H1 (cell line): Measurements from ENCODE around the gene LDLRAD4. TPM values are rescaled to one million over a fixed set of nuclear protein-coding genes. Genes with fewer than 3 reads are reported as not detected.

Experiments used
- CTCF ChIA-PET: fragments of 300-600 bp; sonication (Branson Sonifier 250); formaldehyde crosslinking; loops from one replicate; lab custom pipeline; 2021; ENCODE audit not compliant: partially characterized antibody; lab: Charles Lee
- POLR2A ChIA-PET: fragments of 300-600 bp; sonication (Branson Sonifier 250); formaldehyde crosslinking; loops from one replicate; lab custom pipeline; 2021; ENCODE audit warnings: inconsistent platforms; ENCODE audit not compliant: partially characterized antibody; lab: Charles Lee
- DNase-seq, 2 experiments: peaks; one replicate each; pipeline versions ENCODE4 v3.0.0 to v3.0.0-alpha.2; 2010 to 2022; ENCODE audit warnings: low spot score in 2 of 2, low read depth in 1 of 2, mixed read lengths in 1 of 2
- FAIRE-seq: peaks from 2 replicates; lab custom pipeline; 2011; peaks lifted over from hg19 to GRCh38; lab: Jason Lieb, UNC
- H2AFZ ChIP-seq: 2 replicates; pipeline ENCODE4 v1.8.1; 2012; ENCODE audit warnings: low read length, inconsistent platforms
- H2AK5ac ChIP-seq: 2 replicates; pipeline ENCODE4 v1.6.1; 2013; ENCODE audit warnings: low read depth, low read length
- H2BK120ac ChIP-seq: replicated peaks from 2 replicates; pipeline ENCODE3; 2013; ENCODE audit warnings: low read depth, low read length, inconsistent platforms
- H2BK12ac ChIP-seq: 2 replicates; pipeline ENCODE4 v1.6.1; 2013; ENCODE audit warnings: low read depth, low read length
- H2BK15ac ChIP-seq: 2 replicates; pipeline ENCODE4 v1.6.1; 2013; ENCODE audit warnings: low read length
- H2BK20ac ChIP-seq: 2 replicates; pipeline ENCODE4 v1.6.1; 2013; ENCODE audit warnings: low read length
- H2BK5ac ChIP-seq: 2 replicates; pipeline ENCODE4 v1.6.1; 2013; ENCODE audit warnings: low read depth, low read length
- H3K14ac ChIP-seq: 2 replicates; pipeline ENCODE4 v1.6.1; 2013; ENCODE audit warnings: inconsistent platforms; ENCODE audit not compliant: insufficient read length
- H3K18ac ChIP-seq: 2 replicates; pipeline ENCODE4 v1.6.1; 2013; ENCODE audit warnings: low read length; ENCODE audit errors: extremely low read depth
- H3K23ac ChIP-seq: 2 replicates; pipeline ENCODE4 v1.6.1; 2013; ENCODE audit warnings: inconsistent platforms; ENCODE audit not compliant: insufficient read length
- H3K23me2 ChIP-seq: 2 replicates; pipeline ENCODE4 v1.6.1; 2013; ENCODE audit warnings: low read depth, low read length
- H3K27ac ChIP-seq: 2 replicates; pipeline ENCODE4 v1.6.1; 2011; ENCODE audit warnings: low read depth, low read length, inconsistent platforms
- H3K27me3 ChIP-seq, 4 experiments: replicated peaks in 1 of 4; 1 replicate in 1 of 4; 2 replicates in 3 of 4; pipeline versions ENCODE4 v1.6.1 to v1.8.1; 2011 to 2013; ENCODE audit warnings: low read length in 3 of 4, mild to moderate bottlenecking in 3 of 4, inconsistent platforms in 2 of 4, mixed read lengths in 2 of 4, moderate library complexity in 1 of 4; ENCODE audit not compliant: control insufficient read depth in 3 of 4, insufficient read depth in 3 of 4; ENCODE audit errors: extremely low read depth in 1 of 4
- H3K36me3 ChIP-seq, 4 experiments: 2 replicates each; pipeline versions ENCODE4 v1.6.1 to v1.8.1; 2011 to 2013; ENCODE audit warnings: mild to moderate bottlenecking in 4 of 4, low read length in 3 of 4, moderate library complexity in 2 of 4, control low read depth in 1 of 4, inconsistent platforms in 1 of 4; ENCODE audit not compliant: insufficient read depth in 4 of 4, control insufficient read depth in 2 of 4
- H3K4ac ChIP-seq: replicated peaks from 2 replicates; pipeline ENCODE3; 2013; ENCODE audit warnings: low read length, low read depth, mixed read lengths, inconsistent platforms; ENCODE audit not compliant: insufficient read length
- H3K4me1 ChIP-seq, 4 experiments: replicated peaks in 1 of 4; 1 replicate in 1 of 4; 2 replicates in 3 of 4; pipeline versions ENCODE4 v1.6.1 to v1.8.1; 2011 to 2013; ENCODE audit warnings: low read length in 3 of 4, inconsistent platforms in 2 of 4, mixed read lengths in 1 of 4; ENCODE audit not compliant: insufficient read depth in 4 of 4, control insufficient read depth in 3 of 4
- H3K4me2 ChIP-seq, 2 experiments: 2 replicates each; pipeline versions ENCODE4 v1.6.1 to v1.8.1; 2011 to 2013; ENCODE audit warnings: low read depth in 2 of 2, low read length in 2 of 2, control low read depth in 1 of 2, inconsistent platforms in 1 of 2, mild to moderate bottlenecking in 1 of 2; ENCODE audit not compliant: insufficient read depth in 1 of 2
- H3K4me3 ChIP-seq, 4 experiments: fragments of 200-600, 300-600 bp in 1 of 4; sonication (generic), shearing (Covaris generic), sonication (Bioruptor Twin) in 1 of 4; 2 replicates each; pipeline versions ENCODE4 v1.5.1 to v1.8.1; 2011 to 2016; ENCODE audit warnings: low read length in 4 of 4, low read depth in 3 of 4, control low read depth in 2 of 4, inconsistent platforms in 2 of 4, mild to moderate bottlenecking in 2 of 4, mixed read lengths in 1 of 4, moderate library complexity in 1 of 4; ENCODE audit not compliant: insufficient read depth in 2 of 4; ENCODE audit errors: extremely low read depth in 1 of 4
- H3K56ac ChIP-seq: replicated peaks from 2 replicates; pipeline ENCODE3; 2013; ENCODE audit warnings: low read depth, mild to moderate bottlenecking, mixed read lengths, low read length, inconsistent platforms; ENCODE audit not compliant: insufficient read length
- H3K79me1 ChIP-seq: 2 replicates; pipeline ENCODE4 v1.6.1; 2013; ENCODE audit warnings: low read depth, low read length, control low read depth
- H3K79me2 ChIP-seq, 2 experiments: 2 replicates each; pipeline versions ENCODE4 v1.6.1 to v1.8.1; 2012 to 2013; ENCODE audit warnings: low read length in 2 of 2, mild to moderate bottlenecking in 2 of 2, inconsistent platforms in 1 of 2; ENCODE audit not compliant: insufficient read depth in 2 of 2, control insufficient read depth in 1 of 2
- H3K9ac ChIP-seq, 4 experiments: replicated peaks in 1 of 4; 1 replicate in 1 of 4; 2 replicates in 3 of 4; pipeline versions ENCODE4 v1.6.1 to v1.8.1; 2011 to 2013; ENCODE audit warnings: low read depth in 3 of 4, low read length in 3 of 4, control low read depth in 2 of 4, mild to moderate bottlenecking in 2 of 4, moderate library complexity in 2 of 4, inconsistent platforms in 1 of 4; ENCODE audit errors: extremely low read depth in 1 of 4
- H3K9me3 ChIP-seq, 2 experiments: 2 replicates each; pipeline versions ENCODE4 v1.6.1 to v1.8.1; 2012 to 2013; ENCODE audit warnings: mild to moderate bottlenecking in 2 of 2, moderate library complexity in 2 of 2, control low read depth in 1 of 2, inconsistent platforms in 1 of 2, low read depth in 1 of 2, low read length in 1 of 2, mixed read lengths in 1 of 2; ENCODE audit not compliant: insufficient read depth in 2 of 2
- H4K20me1 ChIP-seq, 2 experiments: replicated peaks in 1 of 2; 2 replicates each; pipeline versions ENCODE3 to v1.8.1; 2011 to 2013; ENCODE audit warnings: inconsistent platforms in 2 of 2, low read length in 2 of 2, mild to moderate bottlenecking in 1 of 2; ENCODE audit not compliant: insufficient read depth in 2 of 2, control insufficient read depth in 1 of 2
- H4K5ac ChIP-seq: 2 replicates; pipeline ENCODE4 v1.6.1; 2013; ENCODE audit warnings: low read length, low read depth, mixed read lengths, inconsistent platforms; ENCODE audit not compliant: insufficient read length
- H4K8ac ChIP-seq: 2 replicates; pipeline ENCODE4 v1.8.0; 2013; ENCODE audit warnings: mild to moderate bottlenecking, moderate library complexity, low read length, inconsistent platforms; ENCODE audit not compliant: insufficient read depth; ENCODE audit errors: extremely low read depth
- H4K91ac ChIP-seq: replicated peaks from 2 replicates; pipeline ENCODE3; 2013; ENCODE audit warnings: low read length, mixed read lengths, inconsistent platforms; ENCODE audit not compliant: insufficient read length
- CTCF ChIP-seq, 3 experiments: IDR thresholded peaks; 1 replicate in 2 of 3; 2 replicates in 1 of 3; pipeline versions ENCODE4 v1.5.1 to v1.6.1; 2011; ENCODE audit warnings: low read length in 3 of 3, mild to moderate bottlenecking in 3 of 3, inconsistent platforms in 2 of 3, low read depth in 1 of 3, moderate library complexity in 1 of 3; ENCODE audit not compliant: insufficient read depth in 1 of 3; ENCODE audit errors: control extremely low read depth in 1 of 3
- EGR1 ChIP-seq: IDR thresholded peaks from 2 replicates; pipeline ENCODE4 v1.6.1; 2011; ENCODE audit warnings: low read depth, low read length, borderline replicate concordance
- EP300 ChIP-seq, 2 experiments: IDR thresholded peaks; 1 replicate in 1 of 2; 2 replicates in 1 of 2; pipeline ENCODE4 v1.6.1; 2011 to 2012; ENCODE audit warnings: low read depth in 2 of 2, low read length in 2 of 2, mild to moderate bottlenecking in 2 of 2, borderline replicate concordance in 1 of 2, inconsistent platforms in 1 of 2, moderate library complexity in 1 of 2
- EZH2 ChIP-seq: fragments of 200-600 bp; sonication (generic); IDR thresholded peaks from 2 replicates; pipeline ENCODE4 v1.7.1; 2012; ENCODE audit warnings: low read depth, mild to moderate bottlenecking, moderate library complexity, low read length, inconsistent platforms; ENCODE audit not compliant: severe bottlenecking
- HDAC2 ChIP-seq, 2 experiments: fragments of 300-600 bp in 1 of 2; sonication (generic) in 1 of 2; IDR thresholded peaks; 2 replicates each; pipeline ENCODE4 v1.6.1; 2011 to 2012; ENCODE audit warnings: low read depth in 2 of 2, low read length in 2 of 2, mild to moderate bottlenecking in 2 of 2, moderate library complexity in 2 of 2, borderline replicate concordance in 1 of 2, inconsistent platforms in 1 of 2
- NANOG ChIP-seq: IDR thresholded peaks from 2 replicates; pipeline ENCODE4 v1.6.1; 2011; ENCODE audit warnings: low read length, low read depth, mild to moderate bottlenecking, inconsistent platforms; ENCODE audit not compliant: insufficient read depth, poor library complexity, severe bottlenecking
- RFX5 ChIP-seq: IDR thresholded peaks from 2 replicates; pipeline ENCODE4 v1.6.1; 2011; ENCODE audit warnings: low read depth, low read length, improper control_type of control experiment, borderline replicate concordance
- SIRT6 ChIP-seq: IDR thresholded peaks from one replicate; pipeline ENCODE4 v1.7.1; 2012; ENCODE audit warnings: low read length, inconsistent platforms
- TEAD4 ChIP-seq: IDR thresholded peaks from 2 replicates; pipeline ENCODE4 v1.6.1; 2012; ENCODE audit warnings: low read depth, low read length, inconsistent platforms, mixed read lengths
- WGBS, 2 experiments: shearing (Covaris generic) in 1 of 2; methylation state at CpG; one replicate each; pipeline versions ENCODE4 v1.1.6 to v1.1.7; 2013 to 2015; ENCODE audit warnings: low lambda C conversion rate in 2 of 2, mixed read lengths in 2 of 2, inconsistent platforms in 1 of 2, low coverage in 1 of 2, missing lambda C conversion rate in 1 of 2; ENCODE audit not compliant: insufficient replicate concordance in 2 of 2, insufficient coverage in 1 of 2, insufficient read length in 1 of 2; ENCODE audit errors: extremely low coverage in 1 of 2, missing lambda C conversion rate in 1 of 2; 5-methylcytosine and 5-hydroxymethylcytosine counted together
- polyA plus RNA-seq, 7 experiments: library from polyadenylated mRNA; depleted of rRNA in 3 of 7; stranded (reverse) in 5 of 7; unstranded in 2 of 7; fragments of >200 nt in 5 of 7; fragments of 200-250 nt in 2 of 7; gene quantifications; 1 replicate in 5 of 7; 2 replicates in 1 of 7; 4 replicates in 1 of 7; pipeline versions ENCODE4 v1.2.1 to v1.2.3, GENCODE V29; 2011 to 2013; ENCODE audit warnings: missing spikeins in 2 of 7, mixed read lengths in 2 of 7
- total RNA-seq: library from RNA; stranded (reverse); fragmentation: NEBNext Ultra II Directional; extraction: Animal tissue kit (Norgen Biotek cat#: 25700); gene quantifications from 2 replicates; pipeline ENCODE4 v1.2.1, GENCODE V29; 2021
- TF ChIP-seq, protein P1 (sequence below): IDR thresholded peaks from 2 replicates; pipeline ENCODE4 v1.6.1; 2011; ENCODE audit warnings: low read length, improper control_type of control experiment

Gene LDLRAD4
- total and polyA plus RNA-seq, 2 of the 8 experiments (the other 6 are each of a cell fraction or from before 2014, with no cell fraction given) = 0.77 to 1.4 TPM

GRCh38 chr18:13246591-13246990, 28.0 kb downstream of the LDLRAD4 start:
- no peak overlapping the region for H3K4me3 ChIP-seq
- DNase-seq (no peak), FAIRE-seq (no peak)
- H2BK5ac ChIP-seq = no peak overlapping the region
- no peaks in the 10 kb centered on the region for H3K79me2 ChIP-seq
- WGBS, 2 experiments = 92% methylated on average over 3 of the region's 3 CpGs; no CpG with 5 or more reads in 1 of the 2 experiments
- H2BK20ac ChIP-seq = no peak overlapping the region
- H3K4me1 ChIP-seq = no peaks in the 10 kb centered on the region
- H2BK15ac ChIP-seq = no peak overlapping the region
- no peak overlapping the region for H3K14ac ChIP-seq
- H4K8ac ChIP-seq = no peak overlapping the region
- CTCF ChIA-PET = interaction anchor here (1.0 kb wide), 1 partner anchor 30 kb away, joined by 3 read pairs; no protein-coding TSS in a partner anchor
- no peak overlapping the region for H4K91ac ChIP-seq
- no peak overlapping the region for H2BK120ac ChIP-seq
- H2AK5ac ChIP-seq = no peak overlapping the region
- no peaks in the 10 kb centered on the region for H3K79me1 ChIP-seq
- no peak overlapping the region for H4K5ac ChIP-seq
- no peak overlapping the region for H2BK12ac ChIP-seq
- no peak overlapping the region for H3K23ac ChIP-seq
- H3K9me3 ChIP-seq = no peaks in the 10 kb centered on the region
- no peaks in the 10 kb centered on the region for H4K20me1 ChIP-seq
- no peak overlapping the region for H3K9ac ChIP-seq
- POLR2A ChIA-PET = no interaction called here
- no peak overlapping the region for H3K56ac ChIP-seq
- H2AFZ ChIP-seq = no peak overlapping the region
- H3K36me3 ChIP-seq = no peaks in the 10 kb centered on the region
- H3K18ac ChIP-seq = no peak overlapping the region
- no peak overlapping the region for H3K4me2 ChIP-seq
- no peak overlapping the region for H3K27ac ChIP-seq
- no peaks in the 10 kb centered on the region for H3K27me3 ChIP-seq
- no peak overlapping the region for H3K4ac ChIP-seq
- peaks cover 12% of the 10 kb centered on the region; the same call in 1 of the 2 replicates for H3K23me2 ChIP-seq
- no peak for TF ChIP-seq NANOG
- TF ChIP-seq, protein P1, sequence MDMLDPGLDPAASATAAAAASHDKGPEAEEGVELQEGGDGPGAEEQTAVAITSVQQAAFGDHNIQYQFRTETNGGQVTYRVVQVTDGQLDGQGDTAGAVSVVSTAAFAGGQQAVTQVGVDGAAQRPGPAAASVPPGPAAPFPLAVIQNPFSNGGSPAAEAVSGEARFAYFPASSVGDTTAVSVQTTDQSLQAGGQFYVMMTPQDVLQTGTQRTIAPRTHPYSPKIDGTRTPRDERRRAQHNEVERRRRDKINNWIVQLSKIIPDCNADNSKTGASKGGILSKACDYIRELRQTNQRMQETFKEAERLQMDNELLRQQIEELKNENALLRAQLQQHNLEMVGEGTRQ = no peak
- TF ChIP-seq EGR1 = no peak
- no peak for TF ChIP-seq SIRT6
- TF ChIP-seq RFX5 = no peak
- no peak for TF ChIP-seq HDAC2 (IDR thresholded peaks at IDR 0.05; ENCODE audit: borderline replicate concordance in 1 of 2, low read depth in 2 of 2, low read length in 2 of 2)
- no peak for TF ChIP-seq EZH2
- no peak for TF ChIP-seq TEAD4
- no peak for TF ChIP-seq EP300 (IDR thresholded peaks at IDR 0.05; ENCODE audit: borderline replicate concordance in 1 of 2, low read depth in 2 of 2, low read length in 2 of 2)
- TF ChIP-seq CTCF (IDR thresholded peaks at IDR 0.05; ENCODE audit: control extremely low read depth in 1 of 3, insufficient read depth in 1 of 3, low read depth in 1 of 3, low read length in 3 of 3) = no peak
